Measurements from ENCODE around the gene FBLN5.

FBLN5 gene, protein sequence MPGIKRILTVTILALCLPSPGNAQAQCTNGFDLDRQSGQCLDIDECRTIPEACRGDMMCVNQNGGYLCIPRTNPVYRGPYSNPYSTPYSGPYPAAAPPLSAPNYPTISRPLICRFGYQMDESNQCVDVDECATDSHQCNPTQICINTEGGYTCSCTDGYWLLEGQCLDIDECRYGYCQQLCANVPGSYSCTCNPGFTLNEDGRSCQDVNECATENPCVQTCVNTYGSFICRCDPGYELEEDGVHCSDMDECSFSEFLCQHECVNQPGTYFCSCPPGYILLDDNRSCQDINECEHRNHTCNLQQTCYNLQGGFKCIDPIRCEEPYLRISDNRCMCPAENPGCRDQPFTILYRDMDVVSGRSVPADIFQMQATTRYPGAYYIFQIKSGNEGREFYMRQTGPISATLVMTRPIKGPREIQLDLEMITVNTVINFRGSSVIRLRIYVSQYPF

GRCh38 chr14:91947475-91948184 is at the start of gene FBLN5:
TSS of gene FBLN5 (minus strand) at chr14:91947694. CDS start at chr14:91947229, 465 bp downstream.
- DNase-seq (ENCODE audit: low spot score): peak; percentile 12

DNA sequence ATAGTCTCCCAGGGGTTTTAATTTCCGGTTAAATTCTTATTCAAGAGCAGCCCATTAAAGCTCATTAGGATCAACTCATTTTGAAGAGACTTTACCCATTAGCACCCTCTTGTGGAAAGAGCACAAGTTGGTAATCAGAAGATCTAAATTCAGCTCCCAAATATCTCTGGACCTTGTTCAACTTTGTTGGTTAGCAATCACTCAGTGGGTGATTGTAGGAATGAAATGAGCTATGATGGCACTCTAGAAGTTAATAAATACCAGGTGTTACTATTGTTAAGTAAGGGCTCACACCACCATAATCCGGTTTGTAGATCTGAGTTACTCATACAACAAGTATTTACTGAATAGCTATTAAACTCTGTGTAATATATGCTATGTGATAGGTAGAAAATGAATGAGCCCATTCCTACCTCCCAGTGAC is 49.5 kb upstream of the FBLN5 start:
- DNase-seq (ENCODE audit: low spot score): peak; percentile 67

DNA sequence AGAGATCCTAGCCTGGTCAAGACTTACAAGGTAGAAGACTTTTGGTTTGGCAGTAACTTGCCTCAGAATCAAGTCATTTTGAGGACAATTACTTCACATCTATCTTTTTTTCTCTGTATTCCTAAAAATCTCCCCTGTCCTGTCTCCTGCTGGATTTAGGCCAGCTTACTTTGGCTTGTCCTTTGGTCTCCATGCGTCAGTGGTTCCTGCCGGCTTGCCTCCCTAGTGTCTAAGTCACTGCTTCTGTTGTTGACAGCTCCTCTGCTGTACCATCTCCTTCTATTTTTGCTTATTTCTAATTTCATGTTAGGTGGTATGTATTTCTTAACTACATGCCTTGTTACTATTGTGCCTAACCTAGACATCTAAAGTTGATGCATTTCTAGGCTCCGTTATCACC is 39.7 kb upstream of the FBLN5 start:
- no peak for DNase-seq (ENCODE audit: low spot score)

DNA sequence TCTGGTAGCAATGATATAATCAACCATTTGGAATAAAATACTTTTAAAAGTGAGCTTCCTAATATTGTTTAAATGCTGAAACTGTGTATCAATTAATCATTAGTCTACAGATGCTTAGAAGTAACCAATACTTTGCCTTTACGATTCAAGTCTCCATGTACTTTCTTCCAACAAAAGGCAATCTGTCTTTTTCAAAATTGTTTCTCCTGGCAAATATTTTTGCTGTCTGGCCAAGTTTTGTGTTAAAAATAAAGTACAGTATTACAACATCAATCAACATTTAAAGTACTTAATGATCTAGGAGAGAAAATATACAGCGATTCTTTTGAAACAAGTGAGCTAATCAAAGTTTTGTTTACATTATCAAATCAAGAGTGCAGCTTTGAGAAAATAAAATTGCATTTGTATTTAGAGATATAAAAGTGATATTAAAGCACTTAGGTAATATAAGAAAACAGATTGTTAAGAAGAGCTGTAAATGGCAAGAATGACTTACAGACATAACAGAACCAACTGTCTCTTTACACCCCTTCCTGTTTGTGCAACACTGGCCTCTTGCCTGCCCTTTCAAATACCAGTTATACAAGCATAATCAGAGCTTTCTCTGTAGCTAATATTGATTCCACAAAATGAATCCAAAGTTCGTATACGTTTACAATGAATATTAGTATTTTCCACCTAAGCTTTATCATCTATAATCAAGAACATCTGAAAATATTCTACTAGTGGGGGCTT is 38.2 kb upstream of the FBLN5 start:
- DNase-seq (ENCODE audit: low spot score): no peak

DNA sequence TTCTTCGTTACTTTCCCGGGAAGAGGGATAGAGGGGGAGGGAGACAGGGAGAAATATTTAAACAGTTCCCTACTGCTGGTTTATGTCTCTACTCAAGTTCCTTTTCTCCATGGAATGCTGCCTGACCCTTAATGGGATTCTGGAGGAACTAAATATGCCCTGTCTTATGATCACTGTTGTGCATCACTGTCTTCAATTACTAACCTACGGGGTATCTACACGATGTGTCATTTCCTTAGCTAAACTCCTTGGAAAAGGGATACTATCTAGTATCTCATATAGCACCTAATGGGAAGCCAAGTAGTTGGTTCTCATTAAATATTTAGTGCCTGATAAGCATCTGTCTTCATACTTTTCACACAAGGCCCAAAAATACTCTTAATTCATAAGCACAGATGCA is 37.5 kb upstream of the FBLN5 start:
- DNase-seq (ENCODE audit: low spot score): no peak

- no peak for DNase-seq (ENCODE audit: low spot score)
Observed at GRCh38 chr14:91983588-91983987, 36.1 kb upstream of the FBLN5 start.

- DNase-seq (ENCODE audit: low spot score): peak; percentile 91
Observed at GRCh38 chr14:91980157-91980556, 32.7 kb upstream of the FBLN5 start.

DNA sequence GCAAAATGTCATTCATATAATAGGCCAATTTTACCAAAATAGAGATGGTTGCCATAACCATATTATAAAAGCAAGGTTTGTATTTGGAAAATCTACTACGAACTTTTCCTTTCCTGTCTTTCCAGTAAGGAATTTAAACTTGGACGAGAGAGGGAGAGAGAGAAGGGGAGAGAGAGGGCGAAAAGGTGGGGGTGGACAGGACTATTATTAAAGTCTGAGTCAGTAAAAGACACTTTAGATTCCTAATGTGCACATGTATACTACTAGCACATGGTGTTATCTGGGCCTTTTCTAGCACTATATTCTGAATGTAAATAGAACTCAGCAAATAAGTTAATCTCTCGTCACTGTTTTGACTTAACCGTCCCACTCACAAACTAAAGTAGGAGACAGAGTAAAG is 30.4 kb upstream of the FBLN5 start:
- DNase-seq (ENCODE audit: low spot score): no peak

DNA sequence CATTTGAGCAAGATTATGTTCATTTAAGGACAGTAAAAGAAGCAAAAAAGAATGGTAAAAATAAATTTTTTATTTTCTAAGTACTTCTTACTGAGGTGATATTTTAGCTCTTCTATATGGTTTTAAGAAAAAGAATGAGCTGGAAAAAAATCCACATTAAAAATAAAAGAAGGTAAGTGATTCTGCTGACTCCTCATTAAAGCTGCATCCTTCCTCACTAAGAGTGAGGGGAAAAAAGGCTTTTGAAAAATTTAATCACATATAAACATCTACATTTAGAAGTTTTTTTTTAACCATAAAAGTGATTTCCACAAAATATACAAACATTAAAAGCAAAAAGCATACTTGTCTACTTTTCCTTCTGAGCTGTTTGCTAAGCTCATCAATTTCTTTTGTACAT is 28.3 kb upstream of the FBLN5 start:
- DNase-seq (ENCODE audit: low spot score): no peak

- DNase-seq (ENCODE audit: low spot score): no peak
Observed at GRCh38 chr14:91971188-91971778, 23.8 kb upstream of the FBLN5 start.

DNA sequence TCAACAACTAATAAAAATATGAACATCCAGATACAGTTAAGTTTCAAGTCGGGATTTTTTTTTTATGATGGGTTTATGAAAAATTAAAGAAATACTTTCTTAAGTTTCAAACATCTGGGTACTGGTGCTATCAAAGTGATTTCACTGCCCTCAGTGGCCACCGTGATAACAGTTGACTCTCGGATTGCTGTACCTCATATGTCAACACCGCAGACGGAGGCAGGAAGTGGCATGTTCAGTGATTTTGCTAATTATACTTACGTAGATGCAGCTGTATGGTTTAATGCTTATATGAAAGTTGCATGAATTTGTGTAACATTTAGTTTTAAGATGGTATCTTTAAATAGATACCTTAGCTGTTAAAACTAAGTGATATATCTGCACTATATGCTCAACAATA is 20.8 kb upstream of the FBLN5 start:
- peak; percentile 51 for DNase-seq (ENCODE audit: low spot score)

DNA sequence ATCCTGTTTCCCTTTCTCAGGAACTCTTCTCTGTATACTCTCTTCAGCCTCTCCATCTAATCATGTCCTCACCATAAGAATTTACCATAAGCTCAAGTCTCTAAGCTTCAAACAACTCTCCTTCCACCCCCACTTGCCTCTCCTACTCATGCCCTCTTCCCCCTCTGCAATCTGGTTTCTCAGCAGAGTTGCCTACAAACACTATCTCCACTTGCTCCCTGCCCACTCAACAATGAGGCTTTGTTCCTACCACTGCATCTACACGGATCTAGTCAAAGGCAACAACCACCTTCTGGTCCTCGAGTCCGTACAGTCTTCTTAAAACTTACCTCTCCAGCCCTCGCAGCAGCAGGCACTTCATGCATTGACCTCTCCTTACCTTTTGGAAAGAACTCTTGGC is 17.2 kb upstream of the FBLN5 start:
- no peak for DNase-seq (ENCODE audit: low spot score)

DNA sequence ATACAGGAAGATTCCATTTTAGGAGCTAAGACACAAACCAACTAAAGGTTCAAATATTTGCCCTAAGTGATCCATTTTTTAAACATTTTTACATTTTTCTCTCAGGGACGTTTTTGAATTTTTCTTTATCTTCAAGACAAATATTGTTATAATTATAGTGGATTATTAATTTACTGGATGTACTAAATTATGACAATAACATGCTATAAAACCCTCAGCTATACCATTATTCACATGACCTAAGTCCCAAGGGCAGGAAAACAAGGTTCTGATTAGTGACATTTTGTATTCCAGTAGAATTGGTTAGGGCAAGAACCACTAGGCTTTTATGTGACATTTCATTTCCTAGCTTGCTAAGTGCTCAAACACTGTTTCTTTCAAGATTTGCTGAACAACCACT is 16.5 kb upstream of the FBLN5 start:
- DNase-seq (ENCODE audit: low spot score): no peak

DNA sequence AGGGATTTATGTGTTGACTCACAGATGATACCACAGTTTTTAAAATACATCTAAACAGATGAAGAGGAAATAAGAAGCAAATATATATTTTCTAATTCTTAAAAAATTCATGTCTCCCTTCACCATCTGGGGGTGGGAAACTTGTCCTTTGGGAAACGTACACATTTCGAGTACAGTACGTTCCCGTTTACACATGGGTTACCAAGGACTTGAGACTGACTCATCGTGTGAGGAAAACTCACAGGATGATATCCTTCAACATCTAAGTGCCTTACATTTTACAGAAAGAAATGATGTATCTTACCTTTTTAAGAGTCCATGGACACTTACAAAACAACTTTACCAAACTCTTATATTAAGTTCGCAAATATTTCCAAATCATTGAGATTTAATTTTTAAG is 16.0 kb upstream of the FBLN5 start:
- DNase-seq (ENCODE audit: low spot score): no peak

DNA sequence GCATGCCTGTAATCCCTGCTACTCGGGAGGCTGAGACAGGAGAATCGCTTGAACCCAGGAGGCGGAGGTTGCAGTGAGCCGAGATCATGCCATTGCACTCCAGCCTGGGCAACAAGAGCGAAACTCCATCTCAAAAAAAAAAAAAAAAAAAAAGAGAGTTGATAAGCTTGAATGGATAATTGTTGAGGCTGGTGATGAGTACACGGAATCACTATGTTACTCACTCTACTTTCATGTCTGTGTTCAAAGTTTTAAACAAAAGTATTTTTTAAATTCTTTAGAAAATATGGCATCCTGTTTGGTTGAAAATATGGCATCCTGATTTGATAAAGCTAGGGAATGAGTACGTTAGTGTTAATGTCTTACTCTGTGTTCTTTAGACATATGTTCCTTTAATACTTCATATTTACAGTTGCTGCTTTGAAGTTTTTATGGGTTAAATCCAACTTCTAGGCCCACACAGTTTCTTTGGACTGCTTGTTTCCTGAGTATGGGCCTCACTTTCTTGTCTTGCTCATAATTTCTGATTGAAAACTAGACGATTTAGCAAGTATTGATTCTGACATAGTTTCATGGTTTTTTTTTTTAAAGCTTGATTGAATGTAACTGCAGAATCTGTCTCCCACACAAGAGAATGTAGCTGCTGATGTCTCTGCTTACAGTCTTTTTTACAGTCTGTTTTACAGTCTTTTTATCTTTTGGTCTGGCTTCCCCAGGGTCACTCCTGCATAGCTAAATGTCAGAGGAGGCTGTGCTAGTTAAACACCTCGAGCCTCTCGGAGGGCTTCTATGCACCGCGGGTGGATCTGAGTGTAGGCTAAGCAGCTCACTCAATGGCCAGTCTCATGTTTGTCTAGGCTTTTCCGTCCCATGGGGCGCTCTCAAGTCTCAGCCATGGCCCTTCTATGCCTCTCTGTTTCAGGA is 14.1 kb upstream of the FBLN5 start:
- DNase-seq (ENCODE audit: low spot score): no peak

GRCh38 chr14:91957876-91958313 is 10.4 kb upstream of the FBLN5 start:
- DNase-seq (ENCODE audit: low spot score): no peak

DNA sequence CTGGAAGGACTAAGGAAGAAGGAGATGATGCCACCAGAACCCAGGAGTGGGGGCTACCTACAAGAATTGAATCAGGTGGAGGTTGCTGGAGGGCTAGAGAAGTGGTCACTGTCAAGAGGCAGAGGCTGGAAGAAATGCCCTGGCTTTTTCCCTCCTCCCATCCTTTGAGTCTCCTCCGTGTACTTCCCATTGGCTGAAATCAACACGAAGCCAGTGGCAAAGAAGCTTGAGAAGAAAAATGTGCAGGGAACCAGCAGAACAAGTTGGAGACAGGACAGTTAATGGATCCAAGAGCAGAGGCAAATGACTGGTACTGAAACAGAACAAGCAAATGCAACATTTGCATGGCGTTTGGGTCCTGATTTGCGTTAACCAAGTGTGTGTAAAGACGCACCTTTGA is 9.1 kb upstream of the FBLN5 start:
- DNase-seq (ENCODE audit: low spot score): no peak

DNA sequence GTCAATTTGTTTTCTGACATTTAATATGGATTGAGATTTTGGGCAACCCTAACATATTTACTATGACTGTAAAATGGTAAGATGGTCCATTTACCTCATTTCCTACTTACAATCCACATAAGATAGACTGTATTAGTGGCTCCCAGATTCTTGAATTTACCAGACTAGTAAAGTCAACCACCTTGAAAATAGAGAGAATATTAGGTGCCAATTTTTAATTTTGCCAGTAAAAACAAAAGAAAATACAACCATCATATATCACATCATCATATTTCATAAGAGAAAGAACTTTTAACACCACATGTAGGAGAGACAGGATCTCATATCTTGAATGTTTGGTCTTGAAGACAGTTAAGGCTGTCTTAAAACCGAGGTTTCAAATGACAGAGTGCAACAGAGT is 7.7 kb upstream of the FBLN5 start:
- no peak for DNase-seq (ENCODE audit: low spot score)

- DNase-seq (ENCODE audit: low spot score): no peak
Observed at GRCh38 chr14:91953170-91953985, 5.9 kb upstream of the FBLN5 start.

Measured in activated CD4-positive, alpha-beta T cell treated with anti-CD3 and anti-CD28 coated beads, Interleukin-2, Interleukin-4, amounts not matched to agents 100 ng/mL and 50 ng/mL, durations not matched to agents 16 hours and 8 hours (primary cell).